Activated naive CD4-positive, alpha-beta T cell treated with anti-CD3 and anti-CD28 coated beads for 36 hours (primary cell): ENCODE data around the gene MBOAT7. TPM values are rescaled to one million over a fixed set of nuclear protein-coding genes. Genes with fewer than 3 reads are reported as not detected.

Experiments used
- CTCF ChIA-PET: fragments of 350-600 bp; sonication (Branson Sonifier 250); formaldehyde crosslinking; loops from one replicate; lab custom pipeline; 2021; ENCODE audit warnings: antibody characterized with exemption; lab: Charles Lee
- DNase-seq: peaks from one replicate; pipeline ENCODE4 v3.0.0-alpha.2; 2020
- H3K27ac Mint-ChIP-seq: one replicate; pipeline ENCODE4 v1.8.0; 2021; ENCODE audit warnings: mild to moderate bottlenecking, mixed read lengths
- H3K27me3 Mint-ChIP-seq: one replicate; pipeline ENCODE4 v1.8.0; 2021; ENCODE audit warnings: low read depth, mixed read lengths
- H3K36me3 Mint-ChIP-seq: one replicate; pipeline ENCODE4 v1.8.0; 2021; ENCODE audit warnings: low read depth, mixed read lengths
- H3K4me1 Mint-ChIP-seq: one replicate; pipeline ENCODE4 v1.8.0; 2021; ENCODE audit warnings: low read depth, mixed read lengths
- H3K4me3 Mint-ChIP-seq: one replicate; pipeline ENCODE4 v1.8.0; 2021; ENCODE audit warnings: mild to moderate bottlenecking, moderate library complexity, mixed read lengths
- H3K9me3 Mint-ChIP-seq: one replicate; pipeline ENCODE4 v1.8.0; 2021; ENCODE audit warnings: mixed read lengths
- intact Hi-C: fragments of 100-400 bp; cut with micrococcal nuclease; formaldehyde crosslinking; loops from one replicate; pipeline ENCODE4 v1.15.1; 2023
- total RNA-seq, 2 experiments: library from RNA; stranded (reverse); gene quantifications; one replicate each; pipeline ENCODE4 v1.2.3, GENCODE V29; 2021

The MBOAT7 gene
- total RNA-seq, 2 experiments from 2014 or later = 33.7 to 36.1 TPM

- peaks cover 19% of the 10 kb centered on the region for H3K36me3 Mint-ChIP-seq
- CTCF ChIA-PET = no interaction called here
- no peak overlapping the region for H3K4me3 Mint-ChIP-seq
- no peak for DNase-seq
- no peak overlapping the region for H3K27ac Mint-ChIP-seq
- H3K27me3 Mint-ChIP-seq = no peaks in the 10 kb centered on the region
- H3K9me3 Mint-ChIP-seq = no peaks in the 10 kb centered on the region
- no peaks in the 10 kb centered on the region for H3K4me1 Mint-ChIP-seq
- intact Hi-C loops = no loop called here
Measured at GRCh38 chr19:54127688-54128440, 61.5 kb downstream of the MBOAT7 start.

GRCh38 chr19:54125713-54126112, 63.7 kb downstream of the MBOAT7 start:
- intact Hi-C loops = no loop called here

GRCh38 chr19:54124393-54124792, 65.0 kb downstream of the MBOAT7 start:
- CTCF ChIA-PET = no interaction called here
- Mint-ChIP-seq H3K27me3 (no peaks in the 10 kb centered on the region), H3K4me3 (no peak overlapping the region), H3K36me3 (peaks cover 30% of the 10 kb centered on the region), H3K27ac (no peak overlapping the region), H3K9me3 (no peaks in the 10 kb centered on the region), H3K4me1 (no peaks in the 10 kb centered on the region)
- intact Hi-C loops = no loop called here
- no peak for DNase-seq

More at GRCh38 chr19:54125713-54126112, 63.7 kb downstream of the MBOAT7 start:
- no peaks in the 10 kb centered on the region for H3K4me1 Mint-ChIP-seq
- H3K27me3 Mint-ChIP-seq = no peaks in the 10 kb centered on the region
- no peak for DNase-seq
- H3K4me3 Mint-ChIP-seq = no peak overlapping the region
- H3K27ac Mint-ChIP-seq = no peak overlapping the region
- H3K9me3 Mint-ChIP-seq = no peaks in the 10 kb centered on the region
- peaks cover 28% of the 10 kb centered on the region for H3K36me3 Mint-ChIP-seq
- CTCF ChIA-PET = no interaction called here

- H3K4me3 Mint-ChIP-seq = no peak overlapping the region
- no peaks in the 10 kb centered on the region for H3K9me3 Mint-ChIP-seq
- no peaks in the 10 kb centered on the region for H3K4me1 Mint-ChIP-seq
- no peak overlapping the region for H3K27ac Mint-ChIP-seq
- CTCF ChIA-PET = no interaction called here
- H3K36me3 Mint-ChIP-seq = peaks cover 29% of the 10 kb centered on the region
- no peak for DNase-seq
- H3K27me3 Mint-ChIP-seq = no peaks in the 10 kb centered on the region
- intact Hi-C loops = no loop called here
Measured at GRCh38 chr19:54123682-54124081, 65.7 kb downstream of the MBOAT7 start.

Other genes starting within 250 kb of the MBOAT7 start
- gene CACNG8, start 226.6 kb downstream of the MBOAT7 start, total RNA-seq = not detected
- not detected for gene CACNG6, start 197.9 kb downstream of the MBOAT7 start, total RNA-seq
- gene VSTM1, start 125.7 kb downstream of the MBOAT7 start, total RNA-seq = not detected
- gene TARM1, start 108.2 kb downstream of the MBOAT7 start, total RNA-seq = not detected
- under 1 TPM; 0.17 to 0.36 TPM for gene OSCAR, start 88.8 kb downstream of the MBOAT7 start, total RNA-seq
- 100 to 1,000 TPM; 110 to 120 TPM for gene NDUFA3, start 86.7 kb downstream of the MBOAT7 start, total RNA-seq
- gene TFPT, start 73.9 kb downstream of the MBOAT7 start, total RNA-seq = 10 to 100 TPM; 17.0 to 17.3 TPM
- gene PRPF31, start 73.8 kb downstream of the MBOAT7 start, total RNA-seq = 10 to 100 TPM; 67.5 to 71.8 TPM
- 10 to 100 TPM; 50.4 to 58.3 TPM for gene CNOT3, start 51.8 kb downstream of the MBOAT7 start, total RNA-seq
- 1 to 10 TPM; 4.7 to 5.6 TPM for gene LENG1, start 29.9 kb downstream of the MBOAT7 start, total RNA-seq
- under 1 TPM in 1 of 2 experiments, not detected in 1; 0.24 TPM for gene TMC4, start 16.4 kb downstream of the MBOAT7 start, total RNA-seq
- gene TSEN34, start 1.7 kb upstream of the MBOAT7 start, total RNA-seq = 1 to 10 TPM; 8.0 to 8.5 TPM
- 1,000 to 10,000 TPM; 1,883 to 1,912 TPM for gene RPS9, start 11.3 kb upstream of the MBOAT7 start, total RNA-seq
- not detected for gene LILRB3, start 33.4 kb upstream of the MBOAT7 start, total RNA-seq
- gene LILRA6, start 53.2 kb upstream of the MBOAT7 start, total RNA-seq = not detected
- gene LILRB5, start 67.7 kb upstream of the MBOAT7 start, total RNA-seq = not detected
- not detected for gene LILRB2, start 91.5 kb upstream of the MBOAT7 start, total RNA-seq
- gene LILRA5, start 123.6 kb upstream of the MBOAT7 start, total RNA-seq = not detected
- not detected for gene LILRA4, start 149.6 kb upstream of the MBOAT7 start, total RNA-seq
- 1 to 10 TPM; 5.2 to 5.7 TPM for gene LAIR1, start 175.4 kb upstream of the MBOAT7 start, total RNA-seq
- gene TTYH1, start 225.9 kb upstream of the MBOAT7 start, total RNA-seq = not detected